ENCODE data around the gene CLVS2.

DNA sequence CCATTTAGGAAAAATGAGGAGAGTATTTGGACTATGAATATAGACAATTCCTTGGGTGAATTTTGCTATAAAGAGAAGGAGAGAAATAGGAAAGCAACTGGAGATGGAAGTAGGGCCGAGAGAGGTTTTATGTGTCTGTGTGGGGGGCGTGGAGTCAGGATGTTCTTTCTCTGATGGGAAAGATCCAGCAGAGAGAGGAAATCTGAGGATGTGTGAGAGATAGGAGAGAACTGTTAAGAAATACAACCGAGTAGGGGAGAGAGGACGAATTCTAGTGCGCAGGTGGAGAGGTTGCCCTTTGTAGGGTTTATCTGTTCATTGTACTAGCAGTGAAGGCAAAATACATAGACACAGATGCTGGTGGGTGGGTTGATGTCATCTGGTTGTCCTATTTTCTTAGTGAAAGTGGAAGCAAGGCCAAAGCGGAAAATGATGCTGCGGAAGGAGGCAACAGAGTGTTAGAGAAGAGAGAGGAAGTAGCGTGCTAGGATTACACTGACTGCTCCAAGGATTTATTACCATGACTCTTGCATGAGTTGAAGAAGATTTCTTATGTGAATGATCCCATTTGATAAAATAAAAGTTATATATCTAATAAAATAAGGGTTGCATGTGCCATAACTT is 57.7 kb downstream of the CLVS2 start:
- TF ChIP-seq CTCF (IDR thresholded peaks at IDR 0.05) (no peak), ZFX (IDR thresholded peaks at IDR 0.05; ENCODE audit: borderline replicate concordance) (no peak)

Data from 22Rv1 (cell line).